Peyer's patch (tissue), 4 donors: ENCODE measurements around the gene ACSL4. TPM values are rescaled to one million over a fixed set of nuclear protein-coding genes. Genes with fewer than 3 reads are reported as not detected.
"Not testable (repeated sequence)": the region's sequence is repeated elsewhere in the genome, so short reads cannot be mapped to it uniquely, and the experiment has no call there.

ENCODE experiments used
- DNase-seq, 3 donors: peaks; one replicate each; pipeline ENCODE4 v3.0.0-alpha.2; 2017 to 2019
- H3K27ac ChIP-seq, 4 donors: fragments of 200-600 bp; sonication (generic); one replicate each; pipeline ENCODE4 v1.5.1; 2016 to 2019
- H3K27me3 ChIP-seq, 2 donors: fragments of 200-600 bp; sonication (generic); one replicate each; pipeline ENCODE4 v1.5.1; 2019
- H3K36me3 ChIP-seq, 3 donors: fragments of 200-600 bp; sonication (generic); one replicate each; pipeline ENCODE4 v1.5.1; 2016 to 2019
- H3K4me1 ChIP-seq, 4 donors: fragments of 200-600 bp; sonication (generic); one replicate each; pipeline ENCODE4 v1.5.1; 2016 to 2019
- H3K4me3 ChIP-seq, 4 donors: fragments of 200-600 bp; sonication (generic); 1 replicate in 3 of 4; 2 replicates in 1 of 4; pipeline ENCODE4 v1.5.1; 2016 to 2019; ENCODE audit warnings: mild to moderate bottlenecking in 1 of 4
- H3K9me3 ChIP-seq, 4 donors: fragments of 200-600 bp; sonication (generic); one replicate each; pipeline ENCODE4 v1.5.1; 2016 to 2019; ENCODE audit warnings: mild to moderate bottlenecking in 1 of 4
- CTCF ChIP-seq, 6 experiments: fragments of 450-650 bp in 4 of 6; fragments of 200-600 bp in 2 of 6; sonication (generic) in 1 of 6; IDR thresholded peaks; one replicate each; pipeline ENCODE4 v1.5.1; 2017 to 2019; ENCODE audit warnings: antibody characterized with exemption in 6 of 6, mild to moderate bottlenecking in 3 of 6, moderate library complexity in 1 of 6
- POLR2A ChIP-seq, 2 donors: fragments of 450-650 bp; IDR thresholded peaks; one replicate each; pipeline ENCODE4 v1.5.1; 2017; ENCODE audit warnings: antibody characterized with exemption in 2 of 2, mild to moderate bottlenecking in 2 of 2, moderate library complexity in 2 of 2
- total RNA-seq, 4 donors: library from RNA; depleted of rRNA; stranded (reverse); fragments of >200 nt; gene quantifications; one replicate each; pipeline ENCODE4 v1.1.0, GENCODE V29; 2016

The ACSL4 gene
- total RNA-seq, 4 donors from 2014 or later: 12.4 to 32.2 (median 17.6) TPM

- no peak for DNase-seq
- H3K4me1 ChIP-seq: no peaks in the 10 kb centered on the region
- H3K9me3 ChIP-seq: no peaks in the 10 kb centered on the region
- no peaks in the 10 kb centered on the region for H3K36me3 ChIP-seq
- no peaks in the 10 kb centered on the region for H3K27me3 ChIP-seq
- TF ChIP-seq CTCF (IDR thresholded peaks at IDR 0.05) (no peak), POLR2A (IDR thresholded peaks at IDR 0.05) (no peak)
- no peak overlapping the region for H3K27ac ChIP-seq
- H3K4me3 ChIP-seq: no peak overlapping the region
Observed at GRCh38 chrX:109753256-109753655, 20.2 kb upstream of the ACSL4 start.

GRCh38 chrX:109751698-109752097 lies 18.6 kb upstream of the ACSL4 start:
- H3K27ac ChIP-seq: no peak overlapping the region
- DNase-seq: no peak
- H3K4me3 ChIP-seq: no peak overlapping the region
- H3K27me3 ChIP-seq: no peaks in the 10 kb centered on the region
- no peaks in the 10 kb centered on the region for H3K9me3 ChIP-seq
- no peak for TF ChIP-seq POLR2A (IDR thresholded peaks at IDR 0.05)
- no peak for TF ChIP-seq CTCF (IDR thresholded peaks at IDR 0.05)
- H3K36me3 ChIP-seq: no peaks in the 10 kb centered on the region
- H3K4me1 ChIP-seq: no peaks in the 10 kb centered on the region

- H3K9me3 ChIP-seq: no peaks in the 10 kb centered on the region
- TF ChIP-seq POLR2A (IDR thresholded peaks at IDR 0.05): no peak
- TF ChIP-seq CTCF (IDR thresholded peaks at IDR 0.05): no peak
Observed at GRCh38 chrX:109749207-109749606, 16.1 kb upstream of the ACSL4 start.

GRCh38 chrX:109747681-109748080 lies 14.6 kb upstream of the ACSL4 start:
- TF ChIP-seq POLR2A (IDR thresholded peaks at IDR 0.05) (no peak), CTCF (IDR thresholded peaks at IDR 0.05) (no peak)
- no peaks in the 10 kb centered on the region for H3K9me3 ChIP-seq
- no peak overlapping the region for H3K4me3 ChIP-seq
- no peaks in the 10 kb centered on the region for H3K27me3 ChIP-seq
- no peaks in the 10 kb centered on the region for H3K36me3 ChIP-seq
- H3K4me1 ChIP-seq: no peaks in the 10 kb centered on the region
- no peak for DNase-seq
- H3K27ac ChIP-seq: no peak overlapping the region

More at GRCh38 chrX:109749207-109749606, 16.1 kb upstream of the ACSL4 start:
- Histone ChIP-seq H3K27ac (no peak overlapping the region), H3K27me3 (no peaks in the 10 kb centered on the region), H3K4me3 (no peak overlapping the region), H3K4me1 (no peaks in the 10 kb centered on the region), H3K36me3 (no peaks in the 10 kb centered on the region)
- no peak for DNase-seq

GRCh38 chrX:109742722-109743121 lies 9.7 kb upstream of the ACSL4 start:
- Histone ChIP-seq H3K4me1 (no peaks in the 10 kb centered on the region), H3K27ac (no peak overlapping the region), H3K9me3 (no peaks in the 10 kb centered on the region), H3K36me3 (no peaks in the 10 kb centered on the region), H3K27me3 (no peaks in the 10 kb centered on the region), H3K4me3 (no peak overlapping the region)
- DNase-seq: no peak
- no peak for TF ChIP-seq CTCF (IDR thresholded peaks at IDR 0.05)
- TF ChIP-seq POLR2A (IDR thresholded peaks at IDR 0.05): no peak

GRCh38 chrX:109740896-109741295 lies 7.8 kb upstream of the ACSL4 start:
- not testable (repeated sequence) for DNase-seq, H3K4me3 ChIP-seq, H3K4me1 ChIP-seq, H3K9me3 ChIP-seq, H3K27ac ChIP-seq, H3K36me3 ChIP-seq, H3K27me3 ChIP-seq
